Measurements from ENCODE around the gene PRKCD. TPM values are rescaled to one million over a fixed set of nuclear protein-coding genes. Genes with fewer than 3 reads are reported as not detected.

The PRKCD gene
- total RNA-seq, 1 experiment from 2014 or later, result 19.2 TPM

DNA sequence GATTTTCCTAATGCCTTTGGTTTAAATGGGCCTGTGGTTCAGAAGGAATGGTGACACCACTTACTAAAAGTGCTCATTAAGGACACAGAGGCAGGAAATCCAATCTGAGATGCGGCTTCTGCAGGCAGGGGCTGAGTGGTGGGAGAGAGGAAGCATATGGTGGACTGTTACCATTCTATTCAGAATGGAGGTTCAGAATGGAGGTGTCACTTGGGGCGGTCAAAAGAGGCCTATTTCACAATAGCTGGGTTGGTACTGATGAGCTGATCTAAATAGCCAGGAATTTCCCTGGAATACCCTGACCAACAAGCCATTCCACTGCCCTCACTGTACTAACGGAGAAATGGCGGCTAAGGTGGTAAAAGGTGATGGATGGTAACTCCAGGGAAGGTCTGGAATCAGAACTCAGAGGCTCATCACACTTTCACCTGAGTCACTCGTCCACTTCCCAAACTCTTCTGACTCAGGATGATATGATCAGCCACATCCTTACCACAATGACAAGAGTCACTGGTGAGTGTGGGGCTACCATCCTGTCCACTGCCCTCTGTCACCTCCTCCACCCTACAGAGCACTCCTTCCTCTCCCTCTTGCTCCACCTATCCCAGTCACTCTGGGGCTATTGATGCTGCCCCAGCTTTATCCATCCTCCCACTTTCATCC, 46.5 kb upstream of the PRKCD start (continued):
- TF ChIP-seq, protein P1, sequence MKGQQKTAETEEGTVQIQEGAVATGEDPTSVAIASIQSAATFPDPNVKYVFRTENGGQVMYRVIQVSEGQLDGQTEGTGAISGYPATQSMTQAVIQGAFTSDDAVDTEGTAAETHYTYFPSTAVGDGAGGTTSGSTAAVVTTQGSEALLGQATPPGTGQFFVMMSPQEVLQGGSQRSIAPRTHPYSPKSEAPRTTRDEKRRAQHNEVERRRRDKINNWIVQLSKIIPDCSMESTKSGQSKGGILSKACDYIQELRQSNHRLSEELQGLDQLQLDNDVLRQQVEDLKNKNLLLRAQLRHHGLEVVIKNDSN (CRISPR knock-in tag; IDR thresholded peaks at IDR 0.05), result no peak
- TF ChIP-seq NFATC4 (CRISPR knock-in tag; IDR thresholded peaks at IDR 0.05) (no peak), TEAD1 (CRISPR knock-in tag; IDR thresholded peaks at IDR 0.05) (no peak), GABPB1 (CRISPR knock-in tag; IDR thresholded peaks at IDR 0.05) (no peak), ELF4 (CRISPR knock-in tag; IDR thresholded peaks at IDR 0.05; ENCODE audit: low read depth) (no peak), ZNF121 (CRISPR knock-in tag; IDR thresholded peaks at IDR 0.05) (no peak)
- TF ChIP-seq, protein P2, sequence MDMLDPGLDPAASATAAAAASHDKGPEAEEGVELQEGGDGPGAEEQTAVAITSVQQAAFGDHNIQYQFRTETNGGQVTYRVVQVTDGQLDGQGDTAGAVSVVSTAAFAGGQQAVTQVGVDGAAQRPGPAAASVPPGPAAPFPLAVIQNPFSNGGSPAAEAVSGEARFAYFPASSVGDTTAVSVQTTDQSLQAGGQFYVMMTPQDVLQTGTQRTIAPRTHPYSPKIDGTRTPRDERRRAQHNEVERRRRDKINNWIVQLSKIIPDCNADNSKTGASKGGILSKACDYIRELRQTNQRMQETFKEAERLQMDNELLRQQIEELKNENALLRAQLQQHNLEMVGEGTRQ (CRISPR knock-in tag; IDR thresholded peaks at IDR 0.05), result no peak
- TF ChIP-seq, protein P3, sequence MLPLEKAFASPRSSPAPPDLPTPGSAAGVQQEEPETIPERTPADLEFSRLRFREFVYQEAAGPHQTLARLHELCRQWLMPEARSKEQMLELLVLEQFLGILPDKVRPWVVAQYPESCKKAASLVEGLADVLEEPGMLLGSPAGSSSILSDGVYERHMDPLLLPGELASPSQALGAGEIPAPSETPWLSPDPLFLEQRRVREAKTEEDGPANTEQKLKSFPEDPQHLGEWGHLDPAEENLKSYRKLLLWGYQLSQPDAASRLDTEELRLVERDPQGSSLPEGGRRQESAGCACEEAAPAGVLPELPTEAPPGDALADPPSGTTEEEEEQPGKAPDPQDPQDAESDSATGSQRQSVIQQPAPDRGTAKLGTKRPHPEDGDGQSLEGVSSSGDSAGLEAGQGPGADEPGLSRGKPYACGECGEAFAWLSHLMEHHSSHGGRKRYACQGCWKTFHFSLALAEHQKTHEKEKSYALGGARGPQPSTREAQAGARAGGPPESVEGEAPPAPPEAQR (CRISPR knock-in tag; IDR thresholded peaks at IDR 0.05), result no peak

DNA sequence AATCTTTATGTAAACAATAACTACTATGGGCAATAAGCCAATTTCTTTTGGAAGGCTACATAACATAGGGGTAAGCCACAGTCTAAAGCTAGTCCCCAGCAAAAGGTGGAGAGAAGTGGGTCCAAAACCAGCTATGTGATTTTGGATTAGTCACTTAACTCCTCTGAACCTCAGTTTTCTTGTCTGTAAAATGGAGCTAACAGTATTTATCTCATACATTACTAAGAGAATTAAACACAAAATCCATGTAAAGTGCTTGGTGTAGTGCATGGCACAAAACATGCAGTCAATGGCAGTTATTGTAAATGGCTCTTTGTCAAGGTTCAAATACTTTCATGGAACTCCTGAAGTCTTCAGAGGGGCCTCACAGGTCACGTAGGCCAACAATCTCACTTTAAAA, 44.1 kb upstream of the PRKCD start:
- Mint-ChIP-seq H3K9me3 (no peaks in the 10 kb centered on the region), H3K4me1 (no peaks in the 10 kb centered on the region), H3K27me3 (ENCODE audit: low read depth) (no peaks in the 10 kb centered on the region), H3K36me3 (peaks cover 27% of the 10 kb centered on the region), H3K4me3 (no peak overlapping the region), H3K27ac (no peak overlapping the region)
- DNase-seq (ENCODE audit: low spot score), result no peak
- ChIA-PET POLR2A (no interaction called here), CTCF (interaction anchor here (1.0 to 1.2 kb wide), 2 partner anchors 13 to 42 kb away, joined by 3 read pairs; no protein-coding TSS in a partner anchor)
- ATAC-seq, result no peak
- TF ChIP-seq, protein P4, sequence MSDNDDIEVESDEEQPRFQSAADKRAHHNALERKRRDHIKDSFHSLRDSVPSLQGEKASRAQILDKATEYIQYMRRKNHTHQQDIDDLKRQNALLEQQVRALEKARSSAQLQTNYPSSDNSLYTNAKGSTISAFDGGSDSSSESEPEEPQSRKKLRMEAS (CRISPR knock-in tag; IDR thresholded peaks at IDR 0.05), result no peak
- TF ChIP-seq TP53 (CRISPR knock-in tag; IDR thresholded peaks at IDR 0.05) (no peak), PRRX2 (CRISPR knock-in tag; IDR thresholded peaks at IDR 0.05) (no peak), HMGA2 (CRISPR knock-in tag; IDR thresholded peaks at IDR 0.05) (no peak), GRHL2 (CRISPR knock-in tag; IDR thresholded peaks at IDR 0.05; ENCODE audit: insufficient replicate concordance, severe bottlenecking) (no peak), ZNF263 (CRISPR knock-in tag; IDR thresholded peaks at IDR 0.05; ENCODE audit: low read depth) (no peak), TEAD1 (CRISPR knock-in tag; IDR thresholded peaks at IDR 0.05) (no peak)
- TF ChIP-seq, protein P5, sequence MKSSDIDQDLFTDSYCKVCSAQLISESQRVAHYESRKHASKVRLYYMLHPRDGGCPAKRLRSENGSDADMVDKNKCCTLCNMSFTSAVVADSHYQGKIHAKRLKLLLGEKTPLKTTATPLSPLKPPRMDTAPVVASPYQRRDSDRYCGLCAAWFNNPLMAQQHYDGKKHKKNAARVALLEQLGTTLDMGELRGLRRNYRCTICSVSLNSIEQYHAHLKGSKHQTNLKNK (CRISPR knock-in tag; IDR thresholded peaks at IDR 0.05), result no peak
- TF ChIP-seq, protein P6, sequence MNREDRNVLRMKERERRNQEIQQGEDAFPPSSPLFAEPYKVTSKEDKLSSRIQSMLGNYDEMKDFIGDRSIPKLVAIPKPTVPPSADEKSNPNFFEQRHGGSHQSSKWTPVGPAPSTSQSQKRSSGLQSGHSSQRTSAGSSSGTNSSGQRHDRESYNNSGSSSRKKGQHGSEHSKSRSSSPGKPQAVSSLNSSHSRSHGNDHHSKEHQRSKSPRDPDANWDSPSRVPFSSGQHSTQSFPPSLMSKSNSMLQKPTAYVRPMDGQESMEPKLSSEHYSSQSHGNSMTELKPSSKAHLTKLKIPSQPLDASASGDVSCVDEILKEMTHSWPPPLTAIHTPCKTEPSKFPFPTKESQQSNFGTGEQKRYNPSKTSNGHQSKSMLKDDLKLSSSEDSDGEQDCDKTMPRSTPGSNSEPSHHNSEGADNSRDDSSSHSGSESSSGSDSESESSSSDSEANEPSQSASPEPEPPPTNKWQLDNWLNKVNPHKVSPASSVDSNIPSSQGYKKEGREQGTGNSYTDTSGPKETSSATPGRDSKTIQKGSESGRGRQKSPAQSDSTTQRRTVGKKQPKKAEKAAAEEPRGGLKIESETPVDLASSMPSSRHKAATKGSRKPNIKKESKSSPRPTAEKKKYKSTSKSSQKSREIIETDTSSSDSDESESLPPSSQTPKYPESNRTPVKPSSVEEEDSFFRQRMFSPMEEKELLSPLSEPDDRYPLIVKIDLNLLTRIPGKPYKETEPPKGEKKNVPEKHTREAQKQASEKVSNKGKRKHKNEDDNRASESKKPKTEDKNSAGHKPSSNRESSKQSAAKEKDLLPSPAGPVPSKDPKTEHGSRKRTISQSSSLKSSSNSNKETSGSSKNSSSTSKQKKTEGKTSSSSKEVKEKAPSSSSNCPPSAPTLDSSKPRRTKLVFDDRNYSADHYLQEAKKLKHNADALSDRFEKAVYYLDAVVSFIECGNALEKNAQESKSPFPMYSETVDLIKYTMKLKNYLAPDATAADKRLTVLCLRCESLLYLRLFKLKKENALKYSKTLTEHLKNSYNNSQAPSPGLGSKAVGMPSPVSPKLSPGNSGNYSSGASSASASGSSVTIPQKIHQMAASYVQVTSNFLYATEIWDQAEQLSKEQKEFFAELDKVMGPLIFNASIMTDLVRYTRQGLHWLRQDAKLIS (CRISPR knock-in tag; IDR thresholded peaks at IDR 0.05; ENCODE audit: borderline replicate concordance), result no peak
- TF ChIP-seq, protein P7, sequence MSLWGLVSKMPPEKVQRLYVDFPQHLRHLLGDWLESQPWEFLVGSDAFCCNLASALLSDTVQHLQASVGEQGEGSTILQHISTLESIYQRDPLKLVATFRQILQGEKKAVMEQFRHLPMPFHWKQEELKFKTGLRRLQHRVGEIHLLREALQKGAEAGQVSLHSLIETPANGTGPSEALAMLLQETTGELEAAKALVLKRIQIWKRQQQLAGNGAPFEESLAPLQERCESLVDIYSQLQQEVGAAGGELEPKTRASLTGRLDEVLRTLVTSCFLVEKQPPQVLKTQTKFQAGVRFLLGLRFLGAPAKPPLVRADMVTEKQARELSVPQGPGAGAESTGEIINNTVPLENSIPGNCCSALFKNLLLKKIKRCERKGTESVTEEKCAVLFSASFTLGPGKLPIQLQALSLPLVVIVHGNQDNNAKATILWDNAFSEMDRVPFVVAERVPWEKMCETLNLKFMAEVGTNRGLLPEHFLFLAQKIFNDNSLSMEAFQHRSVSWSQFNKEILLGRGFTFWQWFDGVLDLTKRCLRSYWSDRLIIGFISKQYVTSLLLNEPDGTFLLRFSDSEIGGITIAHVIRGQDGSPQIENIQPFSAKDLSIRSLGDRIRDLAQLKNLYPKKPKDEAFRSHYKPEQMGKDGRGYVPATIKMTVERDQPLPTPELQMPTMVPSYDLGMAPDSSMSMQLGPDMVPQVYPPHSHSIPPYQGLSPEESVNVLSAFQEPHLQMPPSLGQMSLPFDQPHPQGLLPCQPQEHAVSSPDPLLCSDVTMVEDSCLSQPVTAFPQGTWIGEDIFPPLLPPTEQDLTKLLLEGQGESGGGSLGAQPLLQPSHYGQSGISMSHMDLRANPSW (CRISPR knock-in tag; conservative IDR thresholded peaks at IDR 0.05; ENCODE audit: low read depth), result no peak
- TF ChIP-seq, protein P8, sequence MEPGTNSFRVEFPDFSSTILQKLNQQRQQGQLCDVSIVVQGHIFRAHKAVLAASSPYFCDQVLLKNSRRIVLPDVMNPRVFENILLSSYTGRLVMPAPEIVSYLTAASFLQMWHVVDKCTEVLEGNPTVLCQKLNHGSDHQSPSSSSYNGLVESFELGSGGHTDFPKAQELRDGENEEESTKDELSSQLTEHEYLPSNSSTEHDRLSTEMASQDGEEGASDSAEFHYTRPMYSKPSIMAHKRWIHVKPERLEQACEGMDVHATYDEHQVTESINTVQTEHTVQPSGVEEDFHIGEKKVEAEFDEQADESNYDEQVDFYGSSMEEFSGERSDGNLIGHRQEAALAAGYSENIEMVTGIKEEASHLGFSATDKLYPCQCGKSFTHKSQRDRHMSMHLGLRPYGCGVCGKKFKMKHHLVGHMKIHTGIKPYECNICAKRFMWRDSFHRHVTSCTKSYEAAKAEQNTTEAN (CRISPR knock-in tag; IDR thresholded peaks at IDR 0.05), result no peak
- TF ChIP-seq, protein P9, sequence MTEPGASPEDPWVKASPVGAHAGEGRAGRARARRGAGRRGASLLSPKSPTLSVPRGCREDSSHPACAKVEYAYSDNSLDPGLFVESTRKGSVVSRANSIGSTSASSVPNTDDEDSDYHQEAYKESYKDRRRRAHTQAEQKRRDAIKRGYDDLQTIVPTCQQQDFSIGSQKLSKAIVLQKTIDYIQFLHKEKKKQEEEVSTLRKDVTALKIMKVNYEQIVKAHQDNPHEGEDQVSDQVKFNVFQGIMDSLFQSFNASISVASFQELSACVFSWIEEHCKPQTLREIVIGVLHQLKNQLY (CRISPR knock-in tag; IDR thresholded peaks at IDR 0.05), result no peak
